HFFc6 (cell line): Measurements from ENCODE around the gene BRSK1. TPM values are rescaled to one million over a fixed set of nuclear protein-coding genes. Genes with fewer than 3 reads are reported as not detected.

ENCODE experiments used
- DNase-seq: peaks from one replicate; pipeline ENCODE4 v3.0.0-alpha.2; 2018
- H3K27ac Mint-ChIP-seq: 2 replicates; pipeline ENCODE4 v1.8.0; 2020; ENCODE audit warnings: mild to moderate bottlenecking, mixed read lengths
- H3K27me3 Mint-ChIP-seq: 2 replicates; pipeline ENCODE4 v1.8.0; 2021; ENCODE audit warnings: mild to moderate bottlenecking, moderate library complexity, mixed read lengths; ENCODE audit not compliant: insufficient read depth
- H3K36me3 Mint-ChIP-seq: 2 replicates; pipeline ENCODE4 v1.8.0; 2021; ENCODE audit warnings: low read depth, mixed read lengths
- H3K4me1 Mint-ChIP-seq: 2 replicates; pipeline ENCODE4 v1.8.0; 2020; ENCODE audit warnings: low read depth, mixed read lengths
- H3K4me3 Mint-ChIP-seq: 2 replicates; pipeline ENCODE4 v1.8.0; 2020; ENCODE audit warnings: mild to moderate bottlenecking, moderate library complexity, mixed read lengths
- H3K9me3 Mint-ChIP-seq: 2 replicates; pipeline ENCODE4 v1.8.0; 2020; ENCODE audit warnings: mild to moderate bottlenecking, mixed read lengths
- CTCF ChIP-seq: fragments of 200-600 bp; sonication (generic); IDR thresholded peaks from 2 replicates; pipeline ENCODE4 v1.5.0; 2021; ENCODE audit warnings: antibody characterized with exemption, mild to moderate bottlenecking
- total RNA-seq, 6 experiments: library from RNA; stranded (reverse); fragmentation: NEBNext Ultra II Directional; extraction: Animal tissue kit (Norgen Biotek cat#: 25700); gene quantifications; 2 replicates in 1 of 6; 3 replicates in 5 of 6; pipeline ENCODE4 v1.2.3, GENCODE V29; 2021

The BRSK1 gene
- total RNA-seq, 6 experiments from 2014 or later: 10.9 to 12.0 (median 11.3) TPM

GRCh38 chr19:55270172-55270942 is 13.4 kb upstream of the BRSK1 start:
- Mint-ChIP-seq H3K27me3 (no peaks in the 10 kb centered on the region; the same call in 1 of the 2 replicates), H3K4me1 (no peaks in the 10 kb centered on the region), H3K4me3 (no peak overlapping the region), H3K9me3 (peaks cover 9% of the 10 kb centered on the region), H3K36me3 (peaks cover 30% of the 10 kb centered on the region), H3K27ac (no peak overlapping the region)
- TF ChIP-seq CTCF: no peak
- DNase-seq: no peak

GRCh38 chr19:55272142-55272541 is 11.7 kb upstream of the BRSK1 start:
- no peak for DNase-seq
- H3K36me3 Mint-ChIP-seq: peaks cover 23% of the 10 kb centered on the region
- H3K27ac Mint-ChIP-seq: no peak overlapping the region

GRCh38 chr19:55273978-55274707 is 9.7 kb upstream of the BRSK1 start:
- no peak for DNase-seq
- peaks cover 22% of the 10 kb centered on the region for H3K36me3 Mint-ChIP-seq
- no peak overlapping the region for H3K4me3 Mint-ChIP-seq
- TF ChIP-seq CTCF: no peak
- H3K27ac Mint-ChIP-seq: no peak overlapping the region
- H3K9me3 Mint-ChIP-seq: no peaks in the 10 kb centered on the region
- peaks cover 2% of the 10 kb centered on the region; the same call in 1 of the 2 replicates for H3K27me3 Mint-ChIP-seq
- 0 out of 2 replicates have a peak, but pooled peaks cover 3% of the 10 kb centered on the region for H3K4me1 Mint-ChIP-seq

More at GRCh38 chr19:55272142-55272541, 11.7 kb upstream of the BRSK1 start:
- no peak for TF ChIP-seq CTCF
- H3K27me3 Mint-ChIP-seq: peaks cover 2% of the 10 kb centered on the region; the same call in 1 of the 2 replicates
- no peak overlapping the region for H3K4me3 Mint-ChIP-seq
- H3K4me1 Mint-ChIP-seq: no peaks in the 10 kb centered on the region
- H3K9me3 Mint-ChIP-seq: no peaks in the 10 kb centered on the region

- Mint-ChIP-seq H3K27ac (no peak overlapping the region), H3K4me3 (no peak overlapping the region), H3K36me3 (peaks cover 22% of the 10 kb centered on the region), H3K4me1 (peaks cover 18% of the 10 kb centered on the region), H3K9me3 (no peaks in the 10 kb centered on the region), H3K27me3 (peaks cover 2% of the 10 kb centered on the region; the same call in 1 of the 2 replicates)
- no peak for TF ChIP-seq CTCF
- DNase-seq: no peak
These were observed 7.7 kb upstream of the BRSK1 start for GRCh38 chr19:55275851-55276719.

- DNase-seq: no peak
- Mint-ChIP-seq H3K27ac (no peak overlapping the region), H3K9me3 (no peaks in the 10 kb centered on the region), H3K4me1 (peaks cover 24% of the 10 kb centered on the region), H3K36me3 (peaks cover 18% of the 10 kb centered on the region), H3K27me3 (peaks cover 2% of the 10 kb centered on the region; the same call in 1 of the 2 replicates), H3K4me3 (no peak overlapping the region)
- no peak for TF ChIP-seq CTCF
These were observed 6.9 kb upstream of the BRSK1 start for GRCh38 chr19:55276720-55277430.
